Subcutaneous adipose tissue (tissue), 4 donors: Measurements from ENCODE around the gene HS3ST5. TPM values are rescaled to one million over a fixed set of nuclear protein-coding genes. Genes with fewer than 3 reads are reported as not detected.

ENCODE experiments used
- CTCF ChIP-seq: fragments of 450-650 bp; IDR thresholded peaks from one replicate; pipeline ENCODE4 v1.5.1; 2016; ENCODE audit warnings: low read depth, mild to moderate bottlenecking, control low read depth, antibody characterized with exemption, moderate library complexity
- total RNA-seq, 4 donors: library from RNA; depleted of rRNA; stranded (reverse); fragments of >200 nt; gene quantifications; one replicate each; pipeline ENCODE4 v1.1.0, GENCODE V29; 2016

HS3ST5 gene
- total RNA-seq, 4 donors from 2014 or later: not detected

- TF ChIP-seq CTCF: no peak
These were observed 53.9 kb downstream of the HS3ST5 start for GRCh38 chr6:114288701-114289495.

- TF ChIP-seq CTCF: no peak
These were observed 55.4 kb downstream of the HS3ST5 start for GRCh38 chr6:114287461-114287860.

- TF ChIP-seq CTCF: no peak
These were observed 56.6 kb downstream of the HS3ST5 start for GRCh38 chr6:114286211-114286610.

- no peak for TF ChIP-seq CTCF
These were observed 58.5 kb downstream of the HS3ST5 start for GRCh38 chr6:114284281-114284680.

- TF ChIP-seq CTCF: no peak
These were observed 60.5 kb downstream of the HS3ST5 start for GRCh38 chr6:114282292-114282691.

GRCh38 chr6:114281496-114281895 lies 61.3 kb downstream of the HS3ST5 start:
- TF ChIP-seq CTCF: no peak

- no peak for TF ChIP-seq CTCF
These were observed 62.4 kb downstream of the HS3ST5 start for GRCh38 chr6:114280239-114280982.
